ENCODE data around the gene DLG2.

DNA sequence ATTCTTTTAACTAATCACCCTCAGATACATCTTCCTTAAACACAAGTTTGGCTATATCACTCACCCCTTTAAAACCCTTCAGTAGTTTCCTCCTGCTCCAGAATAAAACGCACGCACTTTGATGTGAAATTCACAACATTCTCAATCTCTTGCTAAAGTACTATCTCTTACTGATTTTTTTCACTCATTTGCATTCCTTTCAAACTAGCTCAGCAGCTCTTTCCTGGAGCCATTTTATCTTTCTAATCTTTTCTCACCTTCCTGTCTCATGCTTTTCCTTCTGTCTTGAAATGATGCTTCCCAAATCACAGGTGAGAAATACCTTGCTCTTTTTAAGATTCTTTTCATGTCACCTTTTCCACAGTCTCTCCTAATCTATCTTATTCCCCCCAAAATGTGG is 1074.4 kb downstream of the DLG2 start:
- TF ChIP-seq TAF1 (IDR thresholded peaks at IDR 0.05; ENCODE audit: low read depth, low read length) (no peak), POLR2A (IDR thresholded peaks at IDR 0.05; ENCODE audit: low read depth, low read length) (no peak), POLR2AphosphoS5 (IDR thresholded peaks at IDR 0.05; ENCODE audit: low read depth, low read length) (no peak), POU2F2 (IDR thresholded peaks at IDR 0.05; ENCODE audit: low read depth, low read length) (no peak), PAX5 (IDR thresholded peaks at IDR 0.05; ENCODE audit: insufficient read depth, low read length, severe bottlenecking) (no peak), SPI1 (IDR thresholded peaks at IDR 0.05; ENCODE audit: low read depth, low read length) (no peak)

All from GM12891 (cell line).